NCI-H2171 treated with DMSO at 0.1 percent for 48 hours (cell line): Measurements from ENCODE around the gene MRTFB.
A peak's percentile ranks its signal among the peaks of the same experiment; 100 is the strongest.

Experiments
- DNase-seq: peaks from one replicate; lab custom pipeline; 2025; lab: John Stamatoyannopoulos, UW

Gene MRTFB

GRCh38 chr16:14186795-14187221 lies 115.7 kb downstream of the MRTFB start:
- no peak for DNase-seq

- DNase-seq = no peak
These were observed 116.6 kb downstream of the MRTFB start for GRCh38 chr16:14187517-14188338.

GRCh38 chr16:14193316-14193871 lies 122.3 kb downstream of the MRTFB start:
- peak; percentile 8 for DNase-seq

GRCh38 chr16:14194721-14195120 lies 123.6 kb downstream of the MRTFB start:
- DNase-seq = no peak

GRCh38 chr16:14196011-14196410 lies 124.9 kb downstream of the MRTFB start:
- no peak for DNase-seq

GRCh38 chr16:14196539-14196938 lies 125.4 kb downstream of the MRTFB start:
- DNase-seq = no peak

GRCh38 chr16:14198012-14198411 lies 126.9 kb downstream of the MRTFB start:
- no peak for DNase-seq

- DNase-seq = no peak
These were observed 127.5 kb downstream of the MRTFB start for GRCh38 chr16:14198572-14198971.

- no peak for DNase-seq
These were observed 128.1 kb downstream of the MRTFB start for GRCh38 chr16:14199199-14199598.

GRCh38 chr16:14199624-14200023 lies 128.5 kb downstream of the MRTFB start:
- no peak for DNase-seq

GRCh38 chr16:14202095-14202494 lies 131.0 kb downstream of the MRTFB start:
- no peak for DNase-seq

GRCh38 chr16:14202697-14203096 lies 131.6 kb downstream of the MRTFB start:
- peak; percentile 19 for DNase-seq

- DNase-seq = no peak
These were observed 132.0 kb downstream of the MRTFB start for GRCh38 chr16:14203166-14203565.

- DNase-seq = no peak
These were observed 134.5 kb downstream of the MRTFB start for GRCh38 chr16:14205666-14206065.

- DNase-seq = no peak
These were observed 140.9 kb downstream of the MRTFB start for GRCh38 chr16:14211856-14212543.

- no peak for DNase-seq
These were observed 144.8 kb downstream of the MRTFB start for GRCh38 chr16:14215941-14216340.

- DNase-seq = no peak
These were observed 148.9 kb downstream of the MRTFB start for GRCh38 chr16:14219983-14220382.

GRCh38 chr16:14223632-14224031 lies 152.5 kb downstream of the MRTFB start:
- DNase-seq = no peak

- DNase-seq = no peak
These were observed 154.3 kb downstream of the MRTFB start for GRCh38 chr16:14225457-14225856.

GRCh38 chr16:14232106-14232864 lies 161.2 kb downstream of the MRTFB start:
- DNase-seq = no peak

- no peak for DNase-seq
These were observed 165.3 kb downstream of the MRTFB start for GRCh38 chr16:14236401-14236800.

GRCh38 chr16:14238756-14239155 lies 167.6 kb downstream of the MRTFB start:
- DNase-seq = no peak
